NCI-H526 treated with DMSO at 0.1 percent for 48 hours (cell line): Measurements from ENCODE around the gene CDK5RAP1.
"Not testable (repeated sequence)": the region's sequence is repeated elsewhere in the genome, so short reads cannot be mapped to it uniquely, and the experiment has no call there.

Experiments used
- DNase-seq: peaks from one replicate; lab custom pipeline; 2025; lab: John Stamatoyannopoulos, UW

Gene CDK5RAP1

GRCh38 chr20:33419140-33419974 lies 18.0 kb upstream of the CDK5RAP1 start:
- DNase-seq: no peak

GRCh38 chr20:33418033-33418432 lies 16.7 kb upstream of the CDK5RAP1 start:
- no peak for DNase-seq

GRCh38 chr20:33415948-33416347 lies 14.6 kb upstream of the CDK5RAP1 start:
- DNase-seq: no peak

DNA sequence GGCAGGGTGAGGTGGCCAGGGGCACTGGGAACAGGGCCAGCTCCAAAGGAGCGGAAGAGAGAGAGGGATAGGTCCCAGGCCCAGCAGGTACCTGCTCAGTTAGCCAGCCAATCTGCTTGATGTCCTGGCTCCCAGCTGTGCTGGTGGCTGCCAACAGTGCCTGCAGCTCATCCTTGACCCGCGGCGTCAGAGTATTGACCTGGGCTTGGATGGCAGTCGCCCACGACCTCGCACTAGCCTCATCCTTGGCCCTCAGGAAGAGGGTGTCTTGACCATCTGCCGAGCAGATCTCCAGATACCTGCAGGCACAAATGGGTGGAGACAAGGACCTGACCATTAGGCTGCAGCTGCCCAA lies 11.1 kb upstream of the CDK5RAP1 start:
- DNase-seq: no peak

DNA sequence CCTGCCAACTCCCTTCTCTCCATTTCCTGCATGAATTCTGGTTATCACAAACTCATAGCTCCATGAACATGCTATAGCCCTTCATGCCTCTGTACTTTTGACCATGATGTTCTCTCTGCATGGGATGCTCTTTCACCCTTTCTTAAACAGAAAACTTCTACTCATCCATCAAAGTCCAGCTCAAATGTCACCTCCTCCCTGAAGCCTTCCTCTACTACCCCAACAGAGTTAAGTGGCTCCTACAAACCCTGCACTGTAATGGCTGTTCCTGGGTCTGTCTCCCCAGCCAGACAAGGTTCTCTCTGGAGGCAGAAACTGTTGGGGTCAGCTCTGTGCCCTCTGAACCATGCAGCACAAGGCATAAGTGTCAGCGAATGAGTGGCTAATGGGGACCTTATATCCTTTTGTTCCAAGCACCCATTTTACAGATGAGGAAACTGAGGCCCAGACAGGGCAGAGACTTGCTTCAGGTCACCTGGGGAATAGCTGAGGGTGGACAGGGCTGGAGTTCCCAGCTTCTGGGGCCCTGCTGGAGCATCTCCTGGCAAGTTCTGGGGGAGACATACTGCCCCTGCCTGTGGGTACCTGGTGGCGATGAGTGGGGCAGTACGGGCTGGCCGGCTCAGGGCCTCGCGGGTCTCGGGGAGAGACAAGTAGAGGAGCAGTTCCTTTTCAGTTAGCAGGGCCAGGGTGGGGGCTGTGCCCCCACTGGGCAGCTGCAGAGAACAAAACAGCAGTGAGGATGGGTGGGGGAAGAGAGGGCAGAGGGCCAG lies 10.6 kb upstream of the CDK5RAP1 start:
- no peak for DNase-seq

GRCh38 chr20:33411242-33411641 lies 9.9 kb upstream of the CDK5RAP1 start:
- DNase-seq: no peak

- DNase-seq: no peak
These were observed 8.9 kb upstream of the CDK5RAP1 start for GRCh38 chr20:33410081-33410742.

GRCh38 chr20:33408716-33409654 lies 7.7 kb upstream of the CDK5RAP1 start:
- no peak for DNase-seq

DNA sequence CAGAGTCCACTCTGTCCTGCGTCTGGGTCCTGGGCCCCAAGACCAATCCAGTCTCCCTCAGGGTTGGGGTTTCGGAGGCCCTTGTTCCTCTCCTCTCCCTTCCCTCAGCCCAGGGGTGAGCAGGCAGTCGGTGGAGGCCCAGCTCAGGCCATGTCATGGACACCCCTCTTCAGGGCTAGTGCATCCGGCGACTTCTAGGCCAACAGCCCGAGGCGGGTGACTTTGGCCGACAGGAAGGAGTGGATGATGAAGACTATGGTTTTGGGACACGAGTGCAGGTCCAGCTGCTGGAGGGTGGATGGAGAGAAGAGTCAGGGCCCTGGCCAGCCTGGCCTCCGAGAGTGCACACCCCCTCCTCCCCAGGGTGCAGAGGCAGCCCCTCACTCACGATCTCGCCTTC lies 7.0 kb upstream of the CDK5RAP1 start:
- no peak for DNase-seq

GRCh38 chr20:33407796-33408195 lies 6.5 kb upstream of the CDK5RAP1 start:
- DNase-seq: no peak

- DNase-seq: no peak
These were observed 5.9 kb upstream of the CDK5RAP1 start for GRCh38 chr20:33407251-33407650.

DNA sequence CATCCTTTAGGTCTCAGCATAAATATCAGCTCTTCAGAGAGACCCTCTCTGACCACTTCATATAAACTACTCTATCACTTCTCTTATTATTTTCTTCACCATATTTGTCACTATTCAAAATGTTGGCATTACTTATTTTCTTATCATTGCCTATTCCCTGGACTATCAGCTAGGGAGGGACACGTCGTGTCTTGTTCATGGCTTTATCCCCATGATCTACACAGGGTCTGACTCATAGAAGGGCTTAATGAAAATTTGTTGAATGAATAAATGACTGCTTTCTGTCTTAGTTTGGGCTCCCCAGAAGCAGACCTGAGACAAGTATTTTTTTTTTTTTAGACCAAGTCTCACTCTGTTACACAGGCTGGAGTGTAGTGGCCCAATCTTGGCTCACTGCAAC lies 3.0 kb upstream of the CDK5RAP1 start:
- no peak for DNase-seq

GRCh38 chr20:33401921-33402369 lies 626 bp upstream of the CDK5RAP1 start:
- no peak for DNase-seq

DNA sequence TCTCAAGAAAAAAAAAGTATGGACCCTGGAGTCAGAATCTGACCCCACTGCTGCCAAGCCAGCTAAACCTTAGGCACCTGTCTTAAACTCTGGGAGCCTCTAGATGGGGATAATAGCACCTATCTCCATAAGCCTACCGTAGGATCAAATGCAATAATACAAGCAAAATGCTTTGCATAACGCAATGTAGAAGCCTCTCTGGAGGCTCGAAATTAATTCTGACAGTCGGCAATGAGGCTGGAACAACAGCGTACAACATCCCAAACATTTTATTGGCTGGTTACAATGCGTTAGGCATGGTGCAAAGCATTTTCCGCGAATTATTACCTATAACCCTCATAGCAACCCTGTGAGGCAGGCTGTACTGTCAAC lies 521 bp downstream of the CDK5RAP1 start:
- peak; percentile 36 for DNase-seq

DNA sequence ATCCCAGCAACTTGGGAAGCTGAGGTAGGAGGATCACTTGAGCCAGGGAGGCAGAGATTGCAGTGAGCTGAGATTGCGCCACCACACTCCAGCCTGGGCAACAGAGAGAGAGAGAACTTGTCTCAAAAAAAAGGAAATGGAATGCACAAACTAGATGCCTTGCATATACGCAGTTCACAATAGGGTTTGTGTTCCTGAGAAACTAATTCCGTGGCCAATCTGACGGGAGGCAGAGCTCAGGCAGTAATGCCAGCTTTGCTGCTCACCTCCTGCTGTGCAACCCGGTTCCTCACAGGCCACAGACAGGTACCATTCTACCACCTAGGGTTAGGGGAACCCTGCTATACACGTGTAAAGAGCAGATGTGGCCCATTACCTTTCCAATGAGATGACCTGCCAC lies 1.4 kb downstream of the CDK5RAP1 start:
- no peak for DNase-seq

DNA sequence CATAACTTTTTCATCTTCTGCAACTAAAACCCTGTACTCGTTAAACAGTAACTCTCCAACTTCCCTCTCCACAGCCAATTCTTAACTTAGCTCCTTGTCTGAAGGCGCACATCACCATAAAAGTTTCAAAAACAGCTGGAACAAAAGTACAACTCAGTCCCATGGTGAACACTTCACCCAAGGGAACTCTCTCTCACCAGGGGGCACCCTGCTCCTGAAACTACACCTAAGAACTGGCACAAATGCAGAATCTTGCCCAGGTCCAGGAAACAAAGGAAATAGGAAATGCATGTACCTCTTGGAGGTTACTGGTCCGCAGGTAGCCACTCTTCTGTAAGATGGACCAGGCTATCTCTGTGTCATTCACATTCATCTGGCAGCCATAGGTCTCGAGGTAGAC lies 6.6 kb downstream of the CDK5RAP1 start:
- no peak for DNase-seq

DNA sequence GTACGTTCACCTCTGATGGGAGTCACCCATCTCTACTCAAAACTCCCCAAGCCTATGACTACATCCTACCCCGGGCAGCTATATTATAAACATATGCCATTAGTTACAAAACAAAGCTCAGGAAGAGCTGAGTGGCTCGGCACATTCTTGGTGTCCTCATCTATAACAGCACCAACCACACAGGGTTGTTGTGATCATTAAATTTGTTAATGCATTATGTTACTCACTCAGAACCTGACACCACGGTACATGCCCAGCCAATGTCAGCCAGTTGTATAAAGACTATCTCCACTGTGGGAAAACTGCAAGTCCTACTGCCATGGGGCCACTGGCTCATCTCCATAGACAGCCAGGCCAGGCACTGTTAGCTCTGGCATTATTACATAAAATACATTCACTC lies 7.7 kb downstream of the CDK5RAP1 start:
- DNase-seq: no peak

DNA sequence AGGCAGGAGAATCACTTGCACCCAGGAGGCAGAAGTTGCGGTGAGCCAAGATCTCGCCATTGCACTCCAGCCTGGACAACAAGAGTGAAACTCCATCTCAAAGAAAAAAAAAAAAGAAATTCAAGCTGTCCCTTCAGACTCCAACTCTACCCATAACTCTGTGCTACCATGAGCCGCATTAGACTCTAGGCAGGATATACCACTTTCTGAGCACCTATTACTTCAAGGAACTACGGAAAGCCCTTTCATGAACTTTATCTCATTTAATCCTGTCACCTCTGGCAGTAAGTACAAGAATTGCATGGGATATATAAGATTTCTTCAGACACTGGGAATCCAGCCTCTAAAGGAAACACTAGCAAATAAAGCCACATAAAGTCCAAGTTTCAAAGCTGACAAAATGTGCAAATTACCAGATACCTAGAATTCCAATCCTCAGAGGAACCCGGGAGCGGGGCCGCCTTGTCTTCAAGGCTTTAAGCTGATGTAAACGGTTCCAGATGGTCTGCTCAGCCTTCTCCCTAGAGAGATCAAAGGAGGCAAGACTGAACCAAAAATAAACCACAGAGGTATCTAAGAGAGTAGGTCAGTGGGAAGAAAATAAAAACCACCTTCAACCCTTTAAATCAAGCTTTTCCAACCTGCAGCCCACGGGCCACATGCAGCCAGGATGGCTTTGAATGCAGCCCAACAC lies 9.4 kb downstream of the CDK5RAP1 start:
- DNase-seq: no peak

- DNase-seq: not testable (repeated sequence)
These were observed 12.0 kb downstream of the CDK5RAP1 start for GRCh38 chr20:33389326-33389725.

DNA sequence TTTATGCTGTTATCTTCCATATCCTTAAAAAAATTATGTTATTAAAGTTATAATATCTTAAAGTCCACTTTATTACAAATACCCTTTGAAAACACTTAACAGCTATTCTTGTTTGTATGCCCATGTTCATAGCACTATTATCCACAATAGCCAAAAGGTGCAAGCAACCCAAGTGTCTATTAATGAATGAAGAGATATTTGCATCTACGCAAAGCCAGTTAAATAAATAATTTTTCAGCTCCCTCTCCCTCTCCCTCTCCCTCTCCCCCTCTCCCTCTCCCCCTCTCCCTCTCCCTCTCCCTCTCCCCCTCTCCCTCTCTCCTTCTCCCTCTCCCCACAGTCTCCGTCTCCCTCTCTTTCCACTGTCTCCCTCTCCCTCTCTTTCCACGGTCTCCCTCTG lies 13.1 kb downstream of the CDK5RAP1 start:
- DNase-seq: no peak

DNA sequence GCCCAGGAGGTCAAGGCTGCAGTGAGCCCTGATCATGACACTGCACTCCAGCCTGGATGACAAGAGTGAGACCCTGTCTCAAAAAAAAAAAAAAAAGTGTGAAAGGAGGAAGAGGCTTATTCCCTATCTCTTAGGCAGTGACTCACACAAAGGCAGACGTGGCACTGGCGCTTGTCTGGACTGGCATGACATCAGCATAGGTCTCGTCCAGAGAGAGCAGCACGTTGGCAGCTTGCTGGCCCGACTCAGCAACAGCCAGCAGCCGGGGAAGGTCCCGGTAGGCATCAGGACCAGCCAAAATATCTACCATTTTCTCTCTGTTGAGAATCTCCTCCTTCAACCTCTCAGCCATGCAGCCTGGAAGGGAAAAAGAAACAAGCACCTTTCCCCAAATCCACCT lies 14.1 kb downstream of the CDK5RAP1 start:
- no peak for DNase-seq
